NCI-H524 treated with DMSO at 0.1 percent for 48 hours (cell line): ENCODE results near the gene RABEP2.
"Not testable (repeated sequence)": the region's sequence is repeated elsewhere in the genome, so short reads cannot be mapped to it uniquely, and the experiment has no call there.

Source experiments
- DNase-seq: peaks from one replicate; lab custom pipeline; 2025; lab: John Stamatoyannopoulos, UW

The RABEP2 gene

DNA sequence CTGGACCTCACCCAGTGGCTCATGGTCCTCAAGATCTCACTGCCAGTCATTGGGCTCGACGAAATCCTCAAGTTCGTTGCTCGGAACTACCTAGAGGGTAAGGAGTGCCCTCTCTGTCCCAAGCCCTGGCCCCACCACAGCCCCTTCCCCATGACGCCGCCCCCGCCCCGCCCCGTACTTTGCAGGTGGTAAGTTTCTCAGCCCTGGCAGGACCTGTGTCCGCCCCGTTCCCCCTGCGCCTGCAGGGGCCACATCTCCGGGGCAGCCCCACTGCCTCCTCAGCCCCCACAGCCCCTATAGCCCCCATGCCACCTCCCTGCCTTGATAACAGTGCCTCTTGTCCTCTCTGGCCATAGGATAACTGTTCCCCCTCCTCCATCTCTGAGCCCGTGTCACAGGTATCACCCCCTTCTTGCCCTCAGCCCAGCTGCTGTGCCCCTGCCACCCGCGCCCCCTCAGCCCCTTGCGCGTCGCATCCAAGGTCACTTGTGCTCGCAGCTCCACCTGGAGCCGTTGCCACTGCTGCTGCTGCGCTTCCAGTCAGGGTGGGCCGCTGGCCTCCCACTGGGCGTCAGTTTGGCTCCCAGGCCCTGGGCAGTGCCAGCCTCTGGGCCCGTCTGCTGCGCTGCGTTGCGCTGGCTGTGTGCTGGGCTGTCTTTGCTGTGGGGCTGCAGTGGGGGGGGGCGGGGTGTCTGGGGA, 21.5 kb downstream of the RABEP2 start:
- no peak for DNase-seq

DNA sequence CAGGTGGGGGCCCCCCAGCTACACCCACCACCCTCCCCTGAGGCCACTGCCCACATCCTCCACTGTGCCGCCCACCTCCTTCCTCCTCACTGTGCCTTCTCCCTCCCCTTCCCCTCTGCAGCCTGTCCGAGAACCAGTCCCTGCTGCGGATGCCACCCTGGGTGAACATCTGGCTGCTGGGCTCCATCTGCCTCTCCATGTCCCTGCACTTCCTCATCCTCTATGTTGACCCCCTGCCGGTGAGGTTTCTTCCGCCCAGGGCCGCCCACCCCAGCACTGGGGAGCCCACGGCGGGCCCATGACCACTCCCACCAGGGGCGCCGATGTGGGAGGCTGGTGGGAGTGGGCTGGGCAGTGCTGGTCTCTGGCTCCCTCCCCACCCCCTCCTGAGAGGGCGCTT, 22.1 kb downstream of the RABEP2 start:
- no peak for DNase-seq

DNA sequence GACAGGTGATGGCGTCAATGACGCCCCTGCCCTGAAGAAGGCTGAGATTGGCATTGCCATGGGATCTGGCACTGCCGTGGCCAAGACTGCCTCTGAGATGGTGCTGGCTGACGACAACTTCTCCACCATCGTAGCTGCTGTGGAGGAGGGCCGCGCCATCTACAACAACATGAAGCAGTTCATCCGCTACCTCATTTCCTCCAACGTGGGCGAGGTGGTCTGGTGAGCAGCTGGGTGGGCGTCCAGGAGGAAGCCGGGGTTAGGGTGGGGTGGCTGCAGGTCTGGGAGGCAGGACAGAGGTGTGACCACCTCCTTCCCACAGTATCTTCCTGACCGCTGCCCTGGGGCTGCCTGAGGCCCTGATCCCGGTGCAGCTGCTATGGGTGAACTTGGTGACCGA, 23.2 kb downstream of the RABEP2 start:
- no peak for DNase-seq

DNA sequence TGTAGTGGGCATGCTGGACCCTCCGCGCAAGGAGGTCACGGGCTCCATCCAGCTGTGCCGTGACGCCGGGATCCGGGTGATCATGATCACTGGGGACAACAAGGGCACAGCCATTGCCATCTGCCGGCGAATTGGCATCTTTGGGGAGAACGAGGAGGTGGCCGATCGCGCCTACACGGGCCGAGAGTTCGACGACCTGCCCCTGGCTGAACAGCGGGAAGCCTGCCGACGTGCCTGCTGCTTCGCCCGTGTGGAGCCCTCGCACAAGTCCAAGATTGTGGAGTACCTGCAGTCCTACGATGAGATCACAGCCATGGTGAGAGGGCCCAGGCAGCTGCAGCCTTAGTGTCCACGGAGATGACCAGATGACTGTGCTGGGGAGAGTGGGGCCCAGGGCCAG, 24.4 kb downstream of the RABEP2 start:
- DNase-seq, result no peak

DNA sequence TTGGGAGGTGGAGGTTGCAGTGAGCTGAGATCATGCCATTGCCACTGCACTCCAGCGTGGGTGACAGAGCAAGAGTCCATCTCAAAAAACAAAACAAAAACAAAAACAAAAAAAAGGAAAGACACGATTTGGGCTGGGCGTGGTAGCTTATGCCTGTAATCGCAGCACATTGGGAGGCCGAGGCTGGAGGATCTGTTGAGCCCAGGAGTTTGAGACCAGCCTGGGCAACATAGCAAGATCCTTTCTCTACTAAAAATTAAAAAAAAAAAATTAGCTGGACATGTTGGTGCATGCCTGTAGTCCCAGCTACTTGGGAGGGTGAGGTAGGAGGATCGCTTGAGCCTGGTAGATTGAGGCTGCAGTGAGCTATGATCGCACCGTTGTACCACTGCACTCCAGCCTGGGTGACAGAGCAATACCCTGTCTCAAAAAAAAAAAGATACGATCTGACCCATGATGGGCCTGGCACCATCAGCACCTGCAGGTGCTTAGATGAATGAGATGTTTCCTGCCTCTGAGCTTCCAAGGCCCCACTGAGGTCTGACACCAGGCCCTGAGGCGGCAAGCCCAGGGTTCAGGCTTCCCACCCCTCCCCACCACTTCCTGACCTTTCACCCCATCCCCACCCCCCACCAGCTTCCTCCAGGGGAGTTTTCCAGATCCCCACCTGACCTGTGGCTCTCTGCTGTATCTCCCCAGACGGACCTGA, 25.0 kb downstream of the RABEP2 start:
- no peak for DNase-seq

DNA sequence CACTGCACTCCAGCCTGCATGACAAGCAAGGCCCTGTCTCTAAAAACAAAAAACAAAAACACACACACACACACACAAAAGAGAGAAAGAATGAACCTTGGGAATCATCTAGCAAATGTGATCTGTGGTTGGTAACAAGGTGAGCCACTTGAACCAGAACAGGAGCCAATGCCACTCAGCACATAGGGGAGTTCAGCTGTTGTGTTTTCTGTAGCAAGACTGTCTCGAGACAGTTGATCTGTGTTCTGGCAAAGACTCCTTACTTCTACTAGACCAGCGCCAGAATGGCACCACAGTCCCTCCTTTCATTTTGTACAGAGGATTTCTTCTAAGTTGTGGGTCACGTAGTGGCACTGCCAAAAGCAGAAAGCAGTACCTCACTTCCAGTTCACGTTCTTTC, 26.1 kb downstream of the RABEP2 start:
- no peak for DNase-seq

DNA sequence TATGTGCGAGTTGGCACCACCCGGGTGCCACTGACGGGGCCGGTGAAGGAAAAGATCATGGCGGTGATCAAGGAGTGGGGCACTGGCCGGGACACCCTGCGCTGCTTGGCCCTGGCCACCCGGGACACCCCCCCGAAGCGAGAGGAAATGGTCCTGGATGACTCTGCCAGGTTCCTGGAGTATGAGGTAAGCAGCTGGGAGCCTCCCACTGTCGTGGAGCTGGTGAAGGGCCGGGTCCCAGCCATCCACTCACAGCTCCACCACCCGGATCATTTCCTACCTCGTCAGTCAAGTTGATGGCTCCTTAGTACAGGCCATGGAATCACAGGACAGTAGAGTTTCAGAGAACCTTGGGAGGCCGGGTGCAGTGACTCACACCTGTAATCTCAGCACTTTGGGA, 26.8 kb downstream of the RABEP2 start:
- DNase-seq, result no peak

DNA sequence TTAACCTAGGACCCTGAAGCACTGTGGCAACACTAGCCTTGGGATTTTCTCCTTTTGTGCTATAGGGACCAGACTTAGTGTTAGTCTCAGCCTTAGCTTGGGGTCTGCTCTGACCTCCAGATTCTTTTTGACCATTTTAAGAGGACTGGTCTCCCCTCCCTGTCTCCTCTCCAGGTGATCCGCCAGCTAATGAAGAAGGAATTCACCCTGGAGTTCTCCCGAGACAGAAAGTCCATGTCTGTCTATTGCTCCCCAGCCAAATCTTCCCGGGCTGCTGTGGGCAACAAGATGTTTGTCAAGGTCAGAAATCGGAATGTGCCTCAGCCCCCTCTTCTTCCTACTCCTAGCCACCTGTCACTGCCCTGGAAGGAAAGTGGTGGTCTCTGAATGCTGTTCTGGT, 27.2 kb downstream of the RABEP2 start:
- DNase-seq, result no peak

DNA sequence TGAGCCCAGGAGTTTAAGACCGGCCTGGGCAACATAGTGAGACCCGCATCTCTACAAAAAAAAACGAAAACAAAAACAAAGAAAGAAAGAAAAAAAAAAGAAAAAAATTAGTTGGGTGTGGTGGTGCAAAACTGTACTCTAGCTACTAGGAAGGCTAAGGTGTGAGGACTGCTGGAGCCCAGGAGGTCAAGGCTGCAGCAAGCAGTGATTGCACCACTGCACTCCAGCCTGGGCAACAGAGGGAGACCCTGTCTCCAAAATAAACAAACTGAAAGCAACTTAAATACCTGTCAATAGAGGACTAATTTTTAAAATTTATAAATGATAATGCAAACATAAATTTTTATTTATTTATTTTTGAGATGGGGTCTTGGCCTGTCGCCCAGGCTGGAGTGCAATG, 29.4 kb downstream of the RABEP2 start:
- no peak for DNase-seq

DNA sequence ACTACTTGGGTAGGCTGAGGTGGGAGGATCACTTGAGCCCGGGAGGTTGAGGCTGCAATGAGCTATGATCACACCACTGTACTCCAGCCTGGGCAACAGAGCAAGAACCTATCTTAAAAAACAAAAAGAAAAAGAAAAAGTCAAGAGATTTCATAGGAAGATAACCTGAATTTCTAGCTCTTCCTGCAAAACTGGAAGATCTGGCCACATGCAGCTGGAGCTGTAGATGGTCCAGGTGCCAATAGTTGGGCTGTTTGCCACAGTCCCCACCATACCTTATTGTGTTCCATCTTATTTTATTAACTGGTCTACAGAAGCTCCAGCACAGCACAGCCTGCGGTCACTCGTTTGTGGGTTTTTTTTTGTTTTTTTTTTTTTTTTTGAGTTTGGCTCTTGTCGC, 31.7 kb downstream of the RABEP2 start:
- no peak for DNase-seq

DNA sequence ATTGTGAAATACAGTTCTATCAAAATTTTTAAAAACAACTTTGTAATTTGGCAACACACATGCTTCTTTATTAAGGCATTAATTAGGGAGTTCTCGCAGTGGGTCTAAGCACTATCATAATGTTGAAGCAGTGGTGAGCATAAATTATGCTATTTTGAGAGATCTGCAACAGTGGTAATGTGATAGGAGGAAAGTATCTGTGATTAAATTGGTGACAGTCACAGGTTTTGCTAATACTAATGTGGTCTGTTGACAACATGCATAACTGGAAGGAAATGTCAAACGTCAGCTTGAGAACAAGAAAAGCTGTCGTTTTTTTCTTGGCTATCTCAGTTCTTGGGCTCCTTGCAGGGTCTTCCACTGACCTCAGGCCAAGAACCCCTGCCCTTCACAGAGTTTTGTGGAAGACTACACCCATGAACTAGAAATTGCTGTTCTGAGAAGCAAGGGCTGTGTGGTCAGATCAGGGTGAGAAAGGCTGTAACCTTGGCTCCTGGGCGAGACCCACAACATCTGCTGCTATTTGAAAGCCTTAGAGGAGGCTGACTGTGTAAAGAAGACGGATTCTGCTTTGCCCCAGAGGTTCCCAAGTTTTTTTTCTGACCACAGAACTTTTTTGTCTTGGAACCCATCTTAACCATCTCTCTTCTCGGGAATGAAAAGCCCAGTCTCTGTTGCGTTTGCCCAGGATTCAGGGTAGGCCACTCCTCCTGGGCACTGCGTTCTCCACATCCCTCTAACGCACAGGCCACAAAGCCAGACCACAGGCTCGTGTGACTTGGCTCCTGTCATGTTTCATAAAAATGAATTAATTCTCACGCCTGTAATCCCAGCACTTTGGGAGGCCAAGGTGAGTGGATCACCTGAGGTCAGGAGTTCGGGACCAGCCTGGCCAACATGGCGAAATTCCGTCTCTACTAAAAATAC, 32.8 kb downstream of the RABEP2 start:
- DNase-seq, result no peak

DNA sequence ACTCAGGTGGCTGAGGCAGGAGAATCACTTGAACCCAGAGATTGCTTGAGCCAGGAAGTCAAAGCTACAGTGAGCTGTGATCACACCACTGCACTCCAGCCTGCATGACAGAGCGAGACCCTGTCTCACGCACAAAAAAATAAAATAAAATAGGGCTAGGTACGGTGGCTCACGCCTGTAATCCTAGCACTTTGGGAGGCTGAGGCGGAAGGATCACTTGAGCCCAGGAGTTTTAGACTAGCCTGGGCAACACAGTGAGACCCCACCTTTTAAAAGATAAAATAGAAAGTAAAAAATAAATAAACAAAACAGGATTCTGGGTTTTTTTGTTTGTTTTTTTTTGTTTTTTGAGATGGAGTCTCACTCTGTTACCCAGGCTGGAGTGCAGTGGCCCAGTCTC, 34.7 kb downstream of the RABEP2 start:
- DNase-seq, result not testable (repeated sequence)

DNA sequence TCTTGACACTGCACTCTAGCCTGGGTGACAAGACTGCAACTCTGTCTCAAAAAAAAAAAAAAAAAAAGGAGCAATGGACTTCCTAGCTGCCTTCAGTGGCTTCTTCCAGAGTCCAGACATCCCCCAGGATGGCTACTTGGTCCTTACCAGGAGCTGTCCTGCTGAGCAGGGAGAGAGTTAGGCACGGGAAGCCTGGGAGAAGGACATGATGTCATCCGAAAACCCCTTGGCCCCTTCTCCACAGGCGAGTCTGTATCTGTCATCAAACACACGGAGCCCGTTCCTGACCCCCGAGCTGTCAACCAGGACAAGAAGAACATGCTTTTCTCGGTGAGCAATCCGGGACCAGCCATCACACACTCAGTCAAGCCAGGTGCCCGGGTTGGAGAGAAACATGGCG, 38.1 kb downstream of the RABEP2 start:
- DNase-seq, result no peak

DNA sequence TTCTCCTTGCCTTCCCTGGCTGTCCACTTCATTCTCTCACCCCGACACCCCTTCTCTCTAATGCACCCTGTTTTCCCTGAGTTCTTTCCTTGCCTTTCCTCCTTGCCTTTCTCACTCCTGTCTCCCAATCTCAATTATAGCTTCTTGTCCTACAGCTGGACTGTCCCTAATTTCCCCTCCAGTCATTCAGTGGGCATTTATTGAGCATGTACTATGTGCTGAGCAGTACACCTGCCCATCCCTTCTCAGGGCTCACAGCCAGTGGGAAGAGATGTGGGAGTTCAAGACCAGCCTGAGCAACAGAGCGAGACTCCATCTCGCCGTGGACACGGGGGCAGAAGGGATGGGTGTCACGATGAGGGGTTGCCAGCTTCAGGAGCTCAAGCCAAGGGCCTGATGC, 41.0 kb downstream of the RABEP2 start:
- no peak for DNase-seq

DNA sequence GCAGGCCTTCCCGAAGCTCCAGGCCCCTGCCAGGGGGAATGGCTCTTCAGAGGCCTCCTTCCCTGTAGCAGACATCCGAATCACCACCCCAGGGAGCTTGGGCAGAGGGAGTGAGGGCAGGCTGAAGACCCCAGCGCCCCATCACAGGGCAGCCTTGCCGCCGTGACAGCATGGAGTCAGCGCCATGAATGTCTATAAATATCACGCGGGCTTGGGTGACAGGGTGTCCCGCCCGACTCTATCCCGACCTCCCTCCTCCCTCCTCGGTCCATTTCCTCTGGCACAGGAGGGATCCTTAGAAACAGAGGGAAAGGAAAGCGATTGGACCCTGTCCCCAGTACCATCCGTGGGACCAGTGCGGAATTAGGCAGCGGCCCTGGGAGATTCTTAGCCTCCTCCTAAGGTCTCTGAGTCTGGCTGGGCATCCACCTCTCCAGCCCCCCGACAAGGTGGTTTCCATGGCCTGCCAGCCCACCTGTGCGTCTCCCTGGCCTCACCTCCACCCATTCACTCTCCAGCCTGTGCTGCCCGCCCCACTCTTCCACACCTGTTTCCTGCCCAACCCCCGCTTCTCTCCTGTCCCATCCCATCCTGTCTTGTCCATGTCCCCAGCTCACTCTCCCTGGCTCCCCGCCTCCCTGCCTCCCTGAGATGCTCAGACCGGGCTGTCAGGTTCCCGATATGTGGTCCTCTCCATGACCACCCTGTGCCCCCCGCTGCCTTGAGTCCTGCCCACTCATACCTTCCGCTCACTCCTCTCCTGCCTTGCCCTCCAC, 41.6 kb downstream of the RABEP2 start:
- DNase-seq, result no peak

DNA sequence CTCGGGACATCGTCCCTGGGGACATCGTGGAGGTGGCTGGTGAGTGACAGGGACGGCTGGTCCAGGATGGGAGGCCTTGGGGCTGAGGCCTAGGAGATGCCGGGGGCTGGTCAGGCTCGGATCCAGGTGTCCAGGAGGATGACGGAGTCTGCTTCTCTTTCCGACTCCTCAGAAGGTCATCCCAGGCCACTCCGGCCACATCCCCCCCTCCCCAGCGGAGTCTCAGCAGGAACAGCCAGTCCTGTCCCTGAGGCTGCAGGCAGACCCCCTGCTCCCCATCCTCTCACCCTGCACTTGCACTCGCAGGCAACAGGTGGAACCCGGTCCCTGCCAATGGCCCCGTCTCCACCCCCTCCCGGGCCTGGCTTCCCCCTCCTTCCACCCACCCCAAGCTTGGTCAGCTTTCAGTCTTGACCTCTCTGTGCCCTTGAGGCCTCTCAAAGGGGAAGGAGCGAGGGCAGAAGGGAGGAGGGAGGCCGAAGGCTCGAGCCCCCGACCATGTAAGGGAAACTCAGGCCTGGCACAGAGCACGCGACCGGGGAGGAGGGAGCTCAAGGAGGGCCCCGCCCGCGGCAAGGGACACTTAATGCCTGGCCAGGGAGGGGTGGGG, 42.4 kb downstream of the RABEP2 start:
- no peak for DNase-seq

DNA sequence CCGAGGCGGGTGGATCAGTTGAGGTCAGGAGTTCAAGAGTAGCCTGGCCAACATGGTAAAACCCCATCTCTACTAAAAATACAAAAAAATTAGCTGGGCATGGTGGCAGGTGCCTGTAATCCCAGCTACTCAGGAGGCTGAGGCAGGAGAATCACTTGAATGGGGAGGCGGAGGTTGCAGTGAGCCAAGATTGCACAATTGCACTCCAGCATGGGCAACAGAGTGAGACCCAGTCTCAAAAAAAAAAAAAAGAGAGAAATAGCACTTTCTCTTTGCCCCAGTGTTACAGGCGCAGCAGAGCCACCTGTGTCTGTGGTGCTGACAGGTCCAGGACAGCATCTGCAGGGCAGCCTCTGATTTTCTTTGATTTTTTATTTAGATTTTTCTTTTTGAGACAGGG, 43.5 kb downstream of the RABEP2 start:
- not testable (repeated sequence) for DNase-seq

DNA sequence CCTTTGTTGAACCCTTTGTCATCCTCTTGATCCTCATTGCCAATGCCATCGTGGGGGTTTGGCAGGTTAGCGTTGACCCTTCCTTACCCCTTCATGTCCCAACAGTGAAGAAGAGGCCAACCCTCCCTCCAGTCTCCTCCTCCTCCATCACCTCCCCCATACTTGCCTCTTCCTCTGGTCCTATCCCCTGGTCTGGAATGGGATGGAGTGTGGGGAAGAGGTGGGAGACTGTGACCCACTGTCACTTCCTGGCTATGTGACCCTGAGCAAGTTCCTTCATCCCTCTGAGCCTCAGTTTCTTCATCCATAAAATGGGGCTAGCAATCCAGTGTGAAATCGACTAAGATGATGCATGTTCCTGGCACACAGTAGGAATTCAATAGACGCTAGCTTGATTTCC, 44.1 kb downstream of the RABEP2 start:
- no peak for DNase-seq

DNA sequence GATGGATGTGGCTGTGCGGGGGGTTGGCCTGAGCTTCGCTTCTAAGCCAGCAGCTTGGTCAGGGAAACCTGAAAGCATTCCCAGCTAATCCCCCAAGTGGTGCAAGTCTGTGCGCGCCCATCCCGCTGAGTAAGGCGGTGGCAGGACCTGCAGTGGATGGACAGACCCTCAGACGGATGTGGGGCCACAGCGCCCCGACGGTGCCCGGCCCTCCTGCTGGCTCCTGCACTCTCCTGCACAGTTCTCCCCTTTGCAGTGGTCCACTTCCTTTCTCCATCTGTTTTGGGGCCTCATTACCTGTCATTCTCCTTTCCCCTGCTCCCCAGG, 44.5 kb downstream of the RABEP2 start:
- no peak for DNase-seq

DNA sequence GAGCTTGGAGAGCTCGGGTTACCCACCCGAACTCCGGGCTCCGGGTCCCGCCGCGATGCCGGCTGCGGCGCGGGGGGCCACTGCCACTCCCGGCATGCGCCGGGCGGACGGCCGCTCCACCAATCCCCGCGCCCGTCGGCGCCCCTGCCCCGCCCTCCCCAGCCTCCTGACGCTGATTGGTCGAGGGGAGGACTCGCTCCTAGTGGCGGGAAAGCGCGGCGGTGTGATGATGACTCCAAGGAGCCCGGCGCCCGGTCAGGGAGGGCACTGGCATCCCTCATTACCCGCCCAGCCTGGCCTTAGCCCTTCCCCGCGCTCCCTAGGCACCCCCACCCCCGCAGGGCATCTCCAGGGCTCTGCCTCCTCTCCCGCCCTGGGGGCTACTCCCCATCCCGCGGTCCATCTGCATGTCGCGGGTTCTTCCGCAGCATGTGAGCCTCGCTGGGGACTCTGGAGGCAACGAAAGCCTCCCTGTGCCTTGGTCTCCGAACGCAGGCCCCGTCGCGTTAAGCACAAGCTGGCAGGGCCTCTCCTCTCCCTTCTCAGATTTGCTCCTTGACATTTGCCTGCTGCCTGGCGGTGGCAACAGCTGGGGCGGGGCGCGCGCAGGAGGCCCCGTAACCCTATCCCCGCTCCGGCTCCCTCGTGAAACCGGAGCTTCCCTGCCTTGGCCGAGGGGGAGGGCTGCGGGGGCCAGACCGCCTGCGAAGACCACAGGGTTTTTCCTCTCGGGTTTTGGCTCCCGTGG, 45.0 kb downstream of the RABEP2 start:
- DNase-seq, result peak; percentile 78

DNA sequence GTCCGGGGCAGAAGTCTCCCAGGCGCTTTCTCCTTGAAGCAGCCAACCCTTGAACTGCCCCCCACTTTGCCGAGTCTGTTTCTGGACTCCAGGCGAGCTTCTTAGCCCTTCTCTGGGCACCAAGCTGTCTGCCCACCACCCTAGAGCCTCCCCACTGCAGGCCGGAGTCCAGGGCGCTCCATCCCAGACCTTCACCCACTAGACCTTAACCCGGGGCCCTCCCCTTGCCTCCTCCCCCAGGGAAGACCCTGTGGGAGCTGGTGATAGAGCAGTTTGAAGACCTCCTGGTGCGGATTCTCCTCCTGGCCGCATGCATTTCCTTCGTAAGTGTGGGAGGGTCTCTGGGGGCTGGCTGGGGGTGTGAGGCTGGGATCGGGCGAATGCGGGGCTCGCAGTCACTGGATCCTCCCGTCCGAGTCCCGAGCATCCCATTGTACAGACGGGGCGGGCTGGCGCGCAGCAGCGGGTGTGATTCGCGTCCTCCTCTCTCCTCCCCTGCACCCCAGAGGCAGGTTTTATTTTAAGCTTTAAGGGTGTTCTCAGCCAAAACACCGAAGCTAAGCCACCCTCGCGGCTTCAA, 45.7 kb downstream of the RABEP2 start:
- DNase-seq, result no peak
